IPS-11a (cell line): ENCODE measurements around the gene CACNA1C.

Source experiments
- H3K4me3 ChIP-seq: one replicate; pipeline ENCODE4 v1.5.1; 2013; ENCODE audit warnings: low read depth, low read length, control low read depth

The CACNA1C gene

DNA sequence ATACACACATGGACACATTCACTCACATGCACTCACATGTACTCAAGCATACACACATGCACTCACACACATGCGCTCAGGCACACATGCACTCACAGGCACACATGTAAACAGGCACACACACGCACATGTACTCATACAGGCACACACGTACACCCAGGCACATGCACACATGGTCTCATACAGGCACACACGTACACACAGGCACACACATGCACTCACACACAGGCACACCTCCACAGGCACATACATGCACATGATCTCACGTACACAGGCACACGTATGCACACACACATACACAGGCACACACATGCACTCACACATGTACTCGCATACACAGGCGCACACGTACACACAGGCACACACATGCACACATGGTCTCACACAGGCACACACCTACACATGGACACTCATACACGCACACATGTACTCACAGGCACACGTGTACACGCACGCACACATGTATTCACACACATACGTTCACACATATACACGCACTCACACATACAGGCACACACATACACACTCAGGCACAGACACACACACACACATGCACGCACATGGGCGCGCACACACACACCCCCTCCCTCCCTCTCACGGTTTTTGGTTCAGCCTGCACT, 138.9 kb downstream of the CACNA1C start:
- no peak overlapping the region for H3K4me3 ChIP-seq

DNA sequence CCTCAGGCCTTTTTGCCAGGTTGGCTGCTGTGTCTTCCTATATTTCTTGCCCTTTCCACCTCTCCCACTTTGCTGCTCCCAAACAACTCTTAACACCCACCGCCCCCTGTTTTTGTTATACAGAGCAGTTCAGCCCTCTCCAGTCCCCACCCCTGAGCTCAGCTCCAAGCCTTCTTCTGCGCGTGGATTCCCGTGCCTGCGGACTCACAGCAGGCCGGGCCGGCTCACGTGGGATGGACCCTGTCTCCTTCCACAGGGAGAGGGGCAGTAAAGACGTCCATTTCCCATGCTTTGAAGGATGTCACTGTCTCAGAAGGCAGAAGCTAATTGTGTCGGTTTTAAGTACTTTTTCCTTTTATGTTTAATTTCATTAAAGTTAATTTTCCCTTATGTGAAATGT, 139.4 kb downstream of the CACNA1C start:
- H3K4me3 ChIP-seq = no peak overlapping the region

GRCh38 chr12:2194060-2194459, 141.3 kb downstream of the CACNA1C start:
- no peak overlapping the region for H3K4me3 ChIP-seq

DNA sequence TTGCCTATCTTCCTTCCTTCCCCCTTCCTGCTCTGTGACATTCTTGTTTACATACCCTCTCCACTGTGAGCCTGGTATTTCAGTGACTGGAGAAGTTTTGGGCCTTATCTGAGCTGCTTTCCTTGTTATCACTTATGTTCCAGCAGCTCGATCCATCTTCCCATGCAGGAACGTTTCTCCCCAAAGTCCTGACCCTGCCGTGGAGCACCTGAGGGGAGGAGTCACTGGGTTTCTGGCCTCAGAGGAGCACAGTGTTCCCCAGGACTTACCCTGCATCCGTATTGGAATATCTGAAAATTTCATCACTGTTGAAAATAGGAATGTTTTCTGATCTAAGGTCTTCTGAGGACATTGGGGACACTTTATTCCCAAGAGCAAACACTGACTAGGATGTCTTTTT, 141.8 kb downstream of the CACNA1C start:
- no peak overlapping the region for H3K4me3 ChIP-seq

DNA sequence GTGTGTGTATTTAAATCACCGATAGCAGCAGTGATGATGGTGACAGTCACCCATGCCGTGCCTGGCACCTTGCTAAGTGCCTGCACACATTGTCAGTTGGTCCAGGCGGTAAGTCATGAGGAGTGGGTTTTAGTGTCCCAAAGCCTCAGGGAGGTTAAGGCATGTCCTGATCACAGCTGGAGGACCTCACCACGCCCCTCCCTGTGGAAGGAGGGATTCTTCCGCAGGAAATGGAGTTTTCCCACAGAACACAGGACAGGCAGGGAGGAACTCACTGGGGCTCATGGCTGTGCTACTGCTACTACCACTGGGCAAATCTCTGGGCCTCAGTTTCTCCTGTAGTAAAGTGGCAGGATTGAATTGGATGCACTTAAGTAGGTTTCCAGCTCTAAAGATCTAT, 142.3 kb downstream of the CACNA1C start:
- H3K4me3 ChIP-seq = no peak overlapping the region

- H3K4me3 ChIP-seq = no peak overlapping the region
Measured at GRCh38 chr12:2198005-2198501, 145.3 kb downstream of the CACNA1C start.

DNA sequence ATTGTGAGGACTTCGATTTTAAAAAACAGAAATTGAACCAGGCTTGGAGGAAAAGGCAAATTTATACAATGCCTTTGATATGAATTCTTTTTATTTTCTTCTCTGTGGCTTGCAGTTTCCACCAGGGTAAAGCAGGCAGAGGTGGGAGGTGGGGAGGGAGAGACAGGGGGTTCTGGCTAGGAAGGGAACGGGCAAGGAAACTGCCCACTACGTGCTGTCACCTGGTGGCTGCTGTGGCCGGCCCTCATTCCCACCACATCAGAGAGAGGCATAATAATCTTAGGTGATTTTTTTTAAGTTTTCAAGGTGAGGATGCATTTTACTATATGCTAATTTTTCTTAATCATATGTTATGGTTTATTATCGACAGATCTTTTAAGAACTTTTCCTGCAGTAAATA, 145.8 kb downstream of the CACNA1C start:
- no peak overlapping the region for H3K4me3 ChIP-seq

GRCh38 chr12:2205996-2206395, 153.2 kb downstream of the CACNA1C start:
- no peak overlapping the region for H3K4me3 ChIP-seq

DNA sequence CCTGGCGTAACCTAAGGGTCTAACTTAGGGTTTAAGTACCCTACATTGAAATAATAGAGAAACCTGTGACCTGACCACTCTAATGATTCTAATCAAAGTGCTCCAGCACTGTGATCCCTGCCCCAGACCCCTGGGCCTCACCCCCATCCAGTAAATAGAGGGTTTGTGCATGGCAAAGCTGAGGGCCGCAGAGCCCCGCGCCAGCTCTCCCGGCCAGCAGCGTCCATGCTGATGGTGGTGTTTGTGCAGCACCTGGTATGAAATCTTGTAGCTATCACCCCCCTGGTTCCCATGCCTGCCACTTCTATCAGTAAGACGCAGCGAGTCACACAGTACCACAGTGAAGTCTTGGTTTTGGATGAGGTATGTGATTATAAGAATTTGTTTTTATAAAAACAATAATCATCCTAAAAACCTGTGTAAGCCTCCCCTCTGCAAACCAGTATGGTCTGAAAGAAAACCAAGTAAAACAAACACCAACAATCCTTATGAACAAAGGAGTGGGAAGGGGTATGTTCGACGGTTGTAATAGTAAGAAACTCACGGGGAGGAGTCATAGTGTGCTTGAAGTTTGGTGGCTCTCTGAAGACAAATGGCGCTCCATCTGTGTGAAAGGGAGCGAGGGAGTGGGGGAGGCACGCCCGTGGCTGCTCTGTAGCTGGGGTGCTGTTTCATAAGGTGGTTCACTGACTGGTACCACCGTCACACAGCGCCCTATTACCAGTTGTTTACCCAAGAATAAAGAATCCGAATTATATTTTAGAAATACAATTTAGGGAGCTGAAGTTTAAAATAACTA, 156.2 kb downstream of the CACNA1C start:
- no peak overlapping the region for H3K4me3 ChIP-seq

DNA sequence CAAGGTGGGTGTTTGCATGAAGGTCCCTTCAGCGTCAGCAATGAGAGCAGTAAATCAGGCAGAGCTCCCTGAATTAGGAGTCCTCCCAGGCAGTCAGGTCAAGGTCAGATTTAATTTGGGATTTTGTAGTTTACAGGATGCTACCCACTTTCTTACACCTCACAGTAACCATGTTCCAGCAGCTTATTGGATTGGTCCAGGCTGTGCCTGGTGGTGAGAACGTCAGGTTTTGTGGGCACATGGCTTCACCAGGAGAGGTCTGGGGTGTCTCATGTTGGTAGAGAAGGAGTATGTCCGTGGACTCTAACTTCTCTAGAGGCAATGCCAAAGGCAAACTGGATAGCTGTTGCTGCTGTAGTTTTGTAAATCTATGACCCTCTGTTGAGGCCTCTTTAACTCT, 158.3 kb downstream of the CACNA1C start:
- H3K4me3 ChIP-seq = no peak overlapping the region

GRCh38 chr12:2212537-2212936, 159.8 kb downstream of the CACNA1C start:
- no peak overlapping the region for H3K4me3 ChIP-seq

- no peak overlapping the region for H3K4me3 ChIP-seq
Measured at GRCh38 chr12:2212971-2213869, 160.4 kb downstream of the CACNA1C start.

DNA sequence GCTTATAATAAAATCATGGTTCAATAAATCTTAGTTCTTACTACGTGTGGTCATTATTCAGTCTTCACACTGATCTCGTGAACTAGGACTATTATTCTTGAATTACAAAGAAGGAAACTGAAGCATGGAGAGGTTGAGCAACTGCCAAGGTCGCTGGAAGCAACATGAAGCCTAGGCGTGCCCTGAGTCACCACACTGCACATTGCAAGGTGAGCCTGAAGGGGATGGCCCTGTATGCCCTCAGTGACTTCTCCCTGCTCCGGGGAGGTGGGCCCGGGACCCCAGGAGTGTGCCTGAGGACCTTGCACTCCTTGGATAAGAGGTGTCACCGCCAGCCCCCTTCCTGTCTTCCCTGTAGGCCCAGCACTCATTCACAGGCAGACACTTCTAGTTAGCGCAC, 161.6 kb downstream of the CACNA1C start:
- H3K4me3 ChIP-seq = no peak overlapping the region

GRCh38 chr12:2215709-2216560, 163.1 kb downstream of the CACNA1C start:
- H3K4me3 ChIP-seq = no peak overlapping the region

- no peak overlapping the region for H3K4me3 ChIP-seq
Measured at GRCh38 chr12:2218706-2219105, 165.9 kb downstream of the CACNA1C start.

GRCh38 chr12:2221030-2221621, 168.3 kb downstream of the CACNA1C start:
- H3K4me3 ChIP-seq = no peak overlapping the region

GRCh38 chr12:2222691-2223090, 169.9 kb downstream of the CACNA1C start:
- no peak overlapping the region for H3K4me3 ChIP-seq

GRCh38 chr12:2224961-2225360, 172.2 kb downstream of the CACNA1C start:
- no peak overlapping the region for H3K4me3 ChIP-seq

- H3K4me3 ChIP-seq = no peak overlapping the region
Measured at GRCh38 chr12:2225696-2226095, 172.9 kb downstream of the CACNA1C start.

DNA sequence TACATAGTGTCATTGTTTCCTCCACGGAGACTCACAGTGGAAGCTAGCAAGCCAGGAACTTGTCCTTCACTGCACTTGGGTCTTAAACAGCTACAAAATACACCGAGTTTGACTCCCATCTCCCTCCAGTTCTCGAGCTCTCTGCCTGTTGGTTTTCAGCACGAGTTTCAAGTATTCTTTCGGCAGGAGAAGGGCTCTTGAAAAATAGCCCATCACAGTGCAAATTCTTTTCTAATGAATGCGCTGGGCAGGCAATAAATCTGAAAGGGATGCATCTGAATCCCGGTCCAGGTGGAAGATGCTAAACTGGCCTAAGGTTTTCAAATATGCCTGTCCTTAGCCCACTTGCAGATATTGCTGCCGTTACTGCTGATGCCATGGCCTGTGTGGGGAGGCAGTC, 173.9 kb downstream of the CACNA1C start:
- no peak overlapping the region for H3K4me3 ChIP-seq
